Trophoblast cell (in vitro differentiated cells and primary cell): ENCODE measurements around the gene MAPKAPK2.

ENCODE experiments used
- DNase-seq, 2 donors: peaks; one replicate each; pipeline ENCODE4 v3.0.0-alpha.2; 2016
- H2AFZ ChIP-seq: 2 replicates; pipeline ENCODE4 v1.6.1; 2013; ENCODE audit warnings: low read length, moderate library complexity, mild to moderate bottlenecking; ENCODE audit not compliant: insufficient read depth, poor library complexity
- H2AK5ac ChIP-seq: 2 replicates; pipeline ENCODE4 v1.6.1; 2013; ENCODE audit warnings: mild to moderate bottlenecking, low read length
- H2BK120ac ChIP-seq: 2 replicates; pipeline ENCODE4 v1.6.1; 2013; ENCODE audit warnings: low read length, mild to moderate bottlenecking, moderate library complexity; ENCODE audit not compliant: insufficient read depth, poor library complexity
- H2BK12ac ChIP-seq: 2 replicates; pipeline ENCODE4 v1.6.1; 2013; ENCODE audit warnings: mild to moderate bottlenecking, low read length, moderate library complexity
- H2BK5ac ChIP-seq: 2 replicates; pipeline ENCODE4 v1.6.1; 2013; ENCODE audit warnings: low read length, low read depth, moderate library complexity, mild to moderate bottlenecking; ENCODE audit not compliant: poor library complexity
- H3K14ac ChIP-seq: 2 replicates; pipeline ENCODE4 v1.6.1; 2013; ENCODE audit warnings: mild to moderate bottlenecking, low read length
- H3K18ac ChIP-seq: 2 replicates; pipeline ENCODE4 v1.6.1; 2013; ENCODE audit warnings: mild to moderate bottlenecking, low read length
- H3K23ac ChIP-seq: 2 replicates; pipeline ENCODE4 v1.6.1; 2013; ENCODE audit warnings: low read length
- H3K27ac ChIP-seq: 2 replicates; pipeline ENCODE4 v1.5.1; 2013; ENCODE audit warnings: low read depth, mild to moderate bottlenecking, inconsistent platforms, low read length, moderate library complexity
- H3K27me3 ChIP-seq: 2 replicates; pipeline ENCODE4 v1.6.1; 2013; ENCODE audit warnings: inconsistent platforms, mild to moderate bottlenecking, low read length, moderate library complexity; ENCODE audit not compliant: insufficient read depth
- H3K36me3 ChIP-seq, 2 experiments: 1 replicate in 1 of 2; 2 replicates in 1 of 2; pipeline ENCODE4 v1.6.1; 2013; ENCODE audit warnings: low read length in 2 of 2, mild to moderate bottlenecking in 2 of 2, moderate library complexity in 1 of 2; ENCODE audit not compliant: insufficient read depth in 2 of 2, control insufficient read depth in 1 of 2
- H3K4ac ChIP-seq: 2 replicates; pipeline ENCODE4 v1.6.1; 2013; ENCODE audit warnings: low read depth, mild to moderate bottlenecking, low read length, moderate library complexity
- H3K4me1 ChIP-seq, 2 experiments: 1 replicate in 1 of 2; 2 replicates in 1 of 2; pipeline ENCODE4 v1.6.1; 2013; ENCODE audit warnings: low read length in 2 of 2, mild to moderate bottlenecking in 2 of 2, moderate library complexity in 1 of 2; ENCODE audit not compliant: insufficient read depth in 2 of 2, control insufficient read depth in 1 of 2
- H3K4me2 ChIP-seq: 2 replicates; pipeline ENCODE4 v1.6.1; 2013; ENCODE audit warnings: inconsistent platforms, mild to moderate bottlenecking, low read length, moderate library complexity
- H3K4me3 ChIP-seq: 2 replicates; pipeline ENCODE4 v1.5.1; 2013; ENCODE audit warnings: mild to moderate bottlenecking, low read depth, low read length, inconsistent platforms
- H3K79me1 ChIP-seq: one replicate; pipeline ENCODE4 v1.6.1; 2013; ENCODE audit warnings: low read length
- H3K79me2 ChIP-seq: 2 replicates; pipeline ENCODE4 v1.6.1; 2013; ENCODE audit warnings: low read length, mild to moderate bottlenecking; ENCODE audit not compliant: control insufficient read depth, insufficient read depth, poor library complexity
- H3K9ac ChIP-seq: 2 replicates; pipeline ENCODE4 v1.6.1; 2013; ENCODE audit warnings: mild to moderate bottlenecking, low read length
- H3K9me3 ChIP-seq: 2 replicates; pipeline ENCODE4 v1.6.1; 2013; ENCODE audit warnings: low read depth, mild to moderate bottlenecking, control low read depth, inconsistent platforms, low read length; ENCODE audit not compliant: insufficient read depth
- H4K12ac ChIP-seq: 2 replicates; pipeline ENCODE4 v1.6.1; 2013; ENCODE audit warnings: low read depth, mild to moderate bottlenecking, low read length, moderate library complexity
- H4K8ac ChIP-seq: 2 replicates; pipeline ENCODE4 v1.6.1; 2013; ENCODE audit warnings: low read depth, mild to moderate bottlenecking, low read length, moderate library complexity
- H4K91ac ChIP-seq: one replicate; pipeline ENCODE4 v1.6.1; 2013; ENCODE audit warnings: low read depth, mild to moderate bottlenecking, low read length, moderate library complexity
- WGBS: extraction: QIAGEN DNeasy Blood & Tissue Kit; methylation state at CpG from one replicate; pipeline ENCODE4 v1.1.7; 2013; ENCODE audit warnings: missing lambda C conversion rate; ENCODE audit not compliant: insufficient read length, insufficient coverage; ENCODE audit errors: extremely low coverage; 5-methylcytosine and 5-hydroxymethylcytosine counted together

The MAPKAPK2 gene

GRCh38 chr1:206647224-206647623, 37.5 kb upstream of the MAPKAPK2 start:
- no peak overlapping the region for H2AFZ ChIP-seq
- H3K4me1 ChIP-seq = no peaks in the 10 kb centered on the region
- no peak overlapping the region for H2BK120ac ChIP-seq

DNA sequence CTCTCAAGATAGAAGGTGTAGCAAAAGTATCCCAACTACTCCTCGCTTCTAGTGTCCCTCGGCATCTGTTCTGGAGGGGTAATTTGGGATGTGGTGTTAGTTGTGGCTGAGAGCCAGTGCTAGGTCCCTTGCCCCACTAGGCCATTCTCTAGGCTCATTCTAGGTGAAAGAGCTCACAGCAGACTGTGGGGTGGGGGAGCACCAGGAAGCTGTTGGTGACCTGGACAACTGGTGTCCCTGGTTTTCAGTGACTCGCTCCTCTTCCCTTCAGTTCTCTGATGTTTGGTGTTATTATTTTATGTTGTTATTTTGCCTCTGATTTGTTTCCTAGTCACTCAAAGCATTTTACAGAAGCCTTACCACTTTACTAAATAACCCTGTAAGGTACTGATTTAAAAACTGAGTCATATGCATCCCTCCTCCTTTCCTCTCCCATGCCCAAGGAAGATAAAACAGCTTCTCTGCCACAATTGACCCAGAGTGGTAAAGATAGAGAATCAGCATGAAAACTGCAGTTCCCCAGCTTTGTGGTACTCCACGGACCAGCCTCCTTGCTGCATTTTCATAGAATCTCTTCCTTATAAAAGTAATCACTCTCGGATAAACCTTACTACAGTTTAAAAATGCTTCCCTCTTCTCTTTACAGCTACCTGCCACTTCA, 35.3 kb upstream of the MAPKAPK2 start:
- no peaks in the 10 kb centered on the region for H3K79me1 ChIP-seq
- H3K79me2 ChIP-seq = no peaks in the 10 kb centered on the region
- no peak overlapping the region for H3K4ac ChIP-seq
- no CpG with 5 or more reads among the region's 5 CpGs for WGBS
- H2AFZ ChIP-seq = no peak overlapping the region
- H3K14ac ChIP-seq = no peak overlapping the region
- H4K91ac ChIP-seq = no peak overlapping the region
- H3K4me1 ChIP-seq = no peaks in the 10 kb centered on the region
- no peak overlapping the region for H3K27ac ChIP-seq
- H4K12ac ChIP-seq = no peak overlapping the region
- no peak overlapping the region for H3K9ac ChIP-seq
- no peaks in the 10 kb centered on the region for H3K27me3 ChIP-seq
- no peak overlapping the region for H2AK5ac ChIP-seq
- no peak overlapping the region for H2BK120ac ChIP-seq
- no peak overlapping the region for H4K8ac ChIP-seq
- H3K18ac ChIP-seq = no peak overlapping the region
- no peak overlapping the region for H3K23ac ChIP-seq
- H3K9me3 ChIP-seq = no peaks in the 10 kb centered on the region
- no peak overlapping the region for H2BK12ac ChIP-seq
- H3K4me2 ChIP-seq = no peak overlapping the region
- H3K4me3 ChIP-seq = no peak overlapping the region
- no peaks in the 10 kb centered on the region for H3K36me3 ChIP-seq
- no peak overlapping the region for H2BK5ac ChIP-seq
- DNase-seq = no peak

More at GRCh38 chr1:206647224-206647623, 37.5 kb upstream of the MAPKAPK2 start:
- no peak overlapping the region for H4K12ac ChIP-seq
- H3K27ac ChIP-seq = no peak overlapping the region
- H4K91ac ChIP-seq = no peak overlapping the region
- H2BK12ac ChIP-seq = no peak overlapping the region
- H3K23ac ChIP-seq = no peak overlapping the region
- no peak overlapping the region for H2AK5ac ChIP-seq
- H2BK5ac ChIP-seq = no peak overlapping the region
- no peaks in the 10 kb centered on the region for H3K36me3 ChIP-seq
- no peak overlapping the region for H3K4me3 ChIP-seq
- H3K4me2 ChIP-seq = no peak overlapping the region
- H3K9me3 ChIP-seq = no peaks in the 10 kb centered on the region
- no peak for DNase-seq
- no peak overlapping the region for H3K9ac ChIP-seq
- no peak overlapping the region for H3K14ac ChIP-seq
- H3K79me2 ChIP-seq = no peaks in the 10 kb centered on the region
- no peaks in the 10 kb centered on the region for H3K79me1 ChIP-seq
- H3K18ac ChIP-seq = no peak overlapping the region
- H4K8ac ChIP-seq = no peak overlapping the region
- no peak overlapping the region for H3K4ac ChIP-seq
- no peaks in the 10 kb centered on the region for H3K27me3 ChIP-seq

- no peaks in the 10 kb centered on the region for H3K27me3 ChIP-seq
- no peak overlapping the region for H2BK5ac ChIP-seq
- no peak overlapping the region for H3K23ac ChIP-seq
- H3K9ac ChIP-seq = no peak overlapping the region
- H3K4ac ChIP-seq = no peak overlapping the region
- no peak overlapping the region for H2AK5ac ChIP-seq
- H3K14ac ChIP-seq = no peak overlapping the region
- no peak overlapping the region for H4K91ac ChIP-seq
- no peak overlapping the region for H2BK12ac ChIP-seq
- H3K4me3 ChIP-seq = no peak overlapping the region
- H4K8ac ChIP-seq = no peak overlapping the region
- no peak overlapping the region for H3K4me2 ChIP-seq
- no peak overlapping the region for H3K18ac ChIP-seq
- H4K12ac ChIP-seq = no peak overlapping the region
- H3K27ac ChIP-seq = no peak overlapping the region
- no peaks in the 10 kb centered on the region for H3K36me3 ChIP-seq
- no CpG with 5 or more reads among the region's 3 CpGs for WGBS
- no peak overlapping the region for H2AFZ ChIP-seq
- no peaks in the 10 kb centered on the region for H3K4me1 ChIP-seq
- H3K79me1 ChIP-seq = no peaks in the 10 kb centered on the region
- no peaks in the 10 kb centered on the region for H3K79me2 ChIP-seq
- DNase-seq = no peak
- H3K9me3 ChIP-seq = no peaks in the 10 kb centered on the region
- no peak overlapping the region for H2BK120ac ChIP-seq
Observed at GRCh38 chr1:206651014-206651413, 33.7 kb upstream of the MAPKAPK2 start.

DNA sequence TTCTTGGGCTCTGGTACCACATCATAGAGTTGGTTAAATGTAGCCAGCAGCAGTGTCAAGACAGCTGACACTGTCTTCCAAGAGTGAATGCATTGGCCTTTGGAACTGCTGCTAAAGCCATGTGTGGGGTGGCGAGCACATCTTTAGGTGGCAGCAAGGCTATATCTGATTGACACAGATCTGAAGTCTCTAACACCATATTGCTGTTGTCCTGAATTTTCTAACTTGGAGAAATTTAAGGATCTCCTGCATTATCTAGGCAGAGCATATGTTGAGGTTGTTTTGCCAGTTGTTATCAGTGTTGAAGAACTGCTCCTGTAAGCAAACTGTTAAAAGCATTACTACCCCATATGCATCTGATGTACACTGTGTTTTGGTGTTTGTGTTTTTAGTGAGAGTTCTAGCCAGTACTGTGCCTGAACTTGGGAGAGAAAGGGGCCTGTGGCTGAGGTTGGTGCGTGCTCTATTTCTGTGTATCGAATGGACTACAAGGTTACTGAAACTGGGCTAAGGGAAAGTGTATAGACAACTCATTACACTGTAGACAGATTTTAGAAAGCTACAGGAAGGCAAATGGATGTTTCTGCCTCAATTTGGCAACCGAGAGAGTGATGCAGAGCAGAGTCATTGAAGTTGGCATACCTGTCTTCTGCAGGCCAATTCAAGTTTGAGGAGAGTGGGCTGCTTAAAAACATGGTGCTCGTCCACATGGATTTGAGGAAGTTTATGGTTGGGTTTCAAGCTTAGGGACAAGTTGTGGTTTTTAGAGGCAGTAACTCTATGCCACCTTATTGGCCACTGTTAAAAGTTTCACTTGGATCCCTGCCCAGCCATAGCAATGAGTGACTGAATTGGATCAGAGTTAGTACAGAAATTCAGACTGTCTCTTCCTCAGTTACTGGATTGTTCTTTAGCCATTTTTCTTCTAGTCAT, 32.5 kb upstream of the MAPKAPK2 start:
- H3K23ac ChIP-seq = no peak overlapping the region
- no peak overlapping the region for H4K12ac ChIP-seq
- H3K27me3 ChIP-seq = no peaks in the 10 kb centered on the region
- no peak overlapping the region for H2BK5ac ChIP-seq
- H3K4me2 ChIP-seq = no peak overlapping the region
- H2AFZ ChIP-seq = no peak overlapping the region
- H2AK5ac ChIP-seq = no peak overlapping the region
- no peak overlapping the region for H3K18ac ChIP-seq
- H3K27ac ChIP-seq = no peak overlapping the region
- no peak overlapping the region for H3K14ac ChIP-seq
- H3K9ac ChIP-seq = no peak overlapping the region
- no CpG with 5 or more reads among the region's 5 CpGs for WGBS
- no peak overlapping the region for H3K4me3 ChIP-seq
- no peak overlapping the region for H4K8ac ChIP-seq
- H3K4me1 ChIP-seq = no peaks in the 10 kb centered on the region
- H3K79me1 ChIP-seq = no peaks in the 10 kb centered on the region
- no peak overlapping the region for H3K4ac ChIP-seq
- H4K91ac ChIP-seq = no peak overlapping the region
- no peak overlapping the region for H2BK120ac ChIP-seq
- H3K9me3 ChIP-seq = no peaks in the 10 kb centered on the region
- no peak overlapping the region for H2BK12ac ChIP-seq
- DNase-seq = no peak
- no peaks in the 10 kb centered on the region for H3K79me2 ChIP-seq
- no peaks in the 10 kb centered on the region for H3K36me3 ChIP-seq
